SK-N-SH (cell line): ENCODE results near the gene CSNK2A2. TPM values are rescaled to one million over a fixed set of nuclear protein-coding genes. Genes with fewer than 3 reads are reported as not detected.

Experiments used
- CTCF ChIA-PET: fragments of 300-600, 350-600 bp; formaldehyde crosslinking; extraction: SDS; loops from one replicate; lab custom pipeline; 2021; lab: Yijun Ruan, JAX
- POLR2A ChIA-PET: fragments of 350-600 bp; sonication (Branson Sonifier 250); formaldehyde crosslinking; extraction: SDS; loops from one replicate; lab custom pipeline; 2020; ENCODE audit warnings: antibody characterized with exemption, inconsistent platforms; lab: Yijun Ruan, JAX
- DNase-seq: peaks from one replicate; pipeline ENCODE4 v3.0.0; 2012
- H2AFZ ChIP-seq: fragments of 200-600 bp; sonication (generic); 2 replicates; pipeline ENCODE4 v1.8.1; 2016; ENCODE audit warnings: antibody characterized with exemption, mild to moderate bottlenecking, low read depth
- H3F3A ChIP-seq: fragments of 200-600 bp; sonication (generic); replicated peaks from 2 replicates; pipeline ENCODE3; 2016; ENCODE audit warnings: antibody characterized with exemption, mild to moderate bottlenecking; ENCODE audit not compliant: insufficient read depth
- H3K27ac ChIP-seq, 2 experiments: fragments of 200-500 bp in 1 of 2; fragments of 200-600 bp in 1 of 2; sonication (Bioruptor generic) in 1 of 2; sonication (generic), shearing (Covaris generic) in 1 of 2; 2 replicates each; pipeline versions ENCODE4 v1.5.1 to v1.6.1; 2014 to 2016; ENCODE audit warnings: low read depth in 2 of 2, inconsistent platforms in 1 of 2, low read length in 1 of 2, mild to moderate bottlenecking in 1 of 2, mixed read lengths in 1 of 2
- H3K27me3 ChIP-seq: fragments of 200-600 bp; sonication (generic), shearing (Covaris generic); 2 replicates; pipeline ENCODE4 v1.6.1; 2016; ENCODE audit warnings: mixed run types; ENCODE audit not compliant: insufficient read depth
- H3K36me3 ChIP-seq, 2 experiments: fragments of 200-500 bp in 1 of 2; fragments of 200-600 bp in 1 of 2; sonication (Bioruptor generic) in 1 of 2; sonication (generic) in 1 of 2; replicated peaks in 1 of 2; 2 replicates each; pipeline versions ENCODE3 to v1.5.1; 2014 to 2016; ENCODE audit warnings: low read length in 1 of 2, mild to moderate bottlenecking in 1 of 2; ENCODE audit not compliant: insufficient read depth in 2 of 2, control insufficient read depth in 1 of 2
- H3K4me1 ChIP-seq, 2 experiments: fragments of 200-500 bp in 1 of 2; fragments of 200-600 bp in 1 of 2; sonication (Bioruptor generic) in 1 of 2; sonication (generic), shearing (Covaris generic) in 1 of 2; 2 replicates each; pipeline versions ENCODE4 v1.5.1 to v1.6.1; 2014 to 2016; ENCODE audit warnings: low read depth in 1 of 2, low read length in 1 of 2, mixed run types in 1 of 2; ENCODE audit not compliant: insufficient read depth in 2 of 2, control insufficient read depth in 1 of 2
- H3K4me2 ChIP-seq: fragments of 200-600 bp; sonication (generic), shearing (Covaris generic); 2 replicates; pipeline ENCODE4 v1.6.1; 2017; ENCODE audit warnings: mixed run types
- H3K4me3 ChIP-seq, 2 experiments: fragments of 200-500 bp in 1 of 2; fragments of 200-600 bp in 1 of 2; sonication (Bioruptor generic) in 1 of 2; sonication (generic), shearing (Covaris generic) in 1 of 2; 2 replicates each; pipeline versions ENCODE4 v1.5.1 to v1.8.1; 2014 to 2016; ENCODE audit warnings: low read depth in 2 of 2, inconsistent platforms in 1 of 2, low read length in 1 of 2, mild to moderate bottlenecking in 1 of 2, mixed read lengths in 1 of 2, moderate library complexity in 1 of 2
- H3K79me2 ChIP-seq: fragments of 200-600 bp; sonication (generic); 2 replicates; pipeline ENCODE4 v1.8.1; 2017; ENCODE audit warnings: mild to moderate bottlenecking; ENCODE audit not compliant: insufficient read depth
- H3K9ac ChIP-seq: fragments of 200-600 bp; sonication (generic); 2 replicates; pipeline ENCODE4 v1.6.1; 2017; ENCODE audit warnings: mixed run types
- H3K9me2 ChIP-seq: fragments of 200-600 bp; sonication (generic); 2 replicates; pipeline ENCODE4 v1.6.1; 2017; ENCODE audit warnings: mixed run types
- H3K9me3 ChIP-seq: fragments of 200-600 bp; sonication (generic); 2 replicates; pipeline ENCODE4 v1.6.1; 2017; ENCODE audit warnings: mixed run types, mild to moderate bottlenecking, moderate library complexity
- H4K20me1 ChIP-seq: fragments of 200-600 bp; sonication (generic); 2 replicates; pipeline ENCODE4 v1.6.1; 2017; ENCODE audit warnings: mild to moderate bottlenecking, mixed run types; ENCODE audit not compliant: insufficient read depth
- CHD2 ChIP-seq: fragments of 150-350 bp; IDR thresholded peaks from 2 replicates; pipeline ENCODE4 v1.6.1; 2018; ENCODE audit warnings: low read length; ENCODE audit not compliant: partially characterized antibody
- CTCF ChIP-seq: fragments of 200-600 bp; sonication (generic); IDR thresholded peaks from 2 replicates; pipeline ENCODE4 v1.6.1; 2017; ENCODE audit warnings: antibody characterized with exemption, mild to moderate bottlenecking, moderate library complexity
- EZH2phosphoT487 ChIP-seq: fragments of 200-600 bp; sonication (generic); IDR thresholded peaks from 2 replicates; pipeline ENCODE4 v1.6.1; 2017; ENCODE audit warnings: low read depth, mixed run types, mild to moderate bottlenecking, antibody characterized with exemption, moderate library complexity, borderline replicate concordance
- FOSL2 ChIP-seq: IDR thresholded peaks from 2 replicates; pipeline ENCODE4 v1.4.0; 2012; ENCODE audit warnings: low read depth, mild to moderate bottlenecking, moderate library complexity, borderline replicate concordance
- FOXM1 ChIP-seq: IDR thresholded peaks from 2 replicates; pipeline ENCODE4 v1.4.0; 2012; ENCODE audit warnings: low read depth, mild to moderate bottlenecking
- GATA2 ChIP-seq: sonication (generic); formaldehyde crosslinking; IDR thresholded peaks from 2 replicates; pipeline ENCODE4 v1.5.0; 2020; ENCODE audit warnings: mild to moderate bottlenecking, missing genetic modification reagents
- IRF3 ChIP-seq: fragments of 150-350 bp; IDR thresholded peaks from 2 replicates; pipeline ENCODE4 v1.6.1; 2016; ENCODE audit warnings: mild to moderate bottlenecking, low read depth, low read length
- JUND ChIP-seq: IDR thresholded peaks from 2 replicates; pipeline ENCODE4 v1.4.0; 2012
- MEF2A ChIP-seq: IDR thresholded peaks from 2 replicates; pipeline ENCODE4 v1.4.0; 2012; ENCODE audit warnings: low read depth, borderline replicate concordance
- PBX3 ChIP-seq: IDR thresholded peaks from 2 replicates; pipeline ENCODE4; 2012
- POLR2AphosphoS5 ChIP-seq: IDR thresholded peaks from 2 replicates; pipeline ENCODE4 v1.6.1; 2012; ENCODE audit warnings: low read depth, low read length
- RAD21 ChIP-seq: IDR thresholded peaks from 2 replicates; pipeline ENCODE4 v1.6.1; 2012; ENCODE audit warnings: mild to moderate bottlenecking, low read length
- RCOR1 ChIP-seq: fragments of 150-350 bp; IDR thresholded peaks from 2 replicates; pipeline ENCODE4 v1.6.1; 2017; ENCODE audit warnings: antibody characterized with exemption, low read length
- TEAD4 ChIP-seq: IDR thresholded peaks from 2 replicates; pipeline ENCODE4 v1.4.0; 2012; ENCODE audit warnings: mild to moderate bottlenecking, borderline replicate concordance; ENCODE audit not compliant: insufficient read depth
- USF2 ChIP-seq: fragments of 150-350 bp; IDR thresholded peaks from 2 replicates; pipeline ENCODE4 v1.6.1; 2017; ENCODE audit warnings: antibody characterized with exemption, low read length, low read depth, borderline replicate concordance
- YY1 ChIP-seq: IDR thresholded peaks from 2 replicates; pipeline ENCODE4 v1.4.0; 2012; ENCODE audit warnings: low read depth, mild to moderate bottlenecking
- WGBS: methylation state at CpG from one replicate; pipeline ENCODE4 v1.1.6; 2017; ENCODE audit warnings: low lambda C conversion rate; 5-methylcytosine and 5-hydroxymethylcytosine counted together
- polyA plus RNA-seq, 3 experiments: library from polyadenylated mRNA; depleted of rRNA; stranded (reverse); fragments of >200 nt; gene quantifications; 2 replicates each; pipeline ENCODE4 v1.2.3, GENCODE V29; 2012
- TF ChIP-seq, protein P1 (sequence below): IDR thresholded peaks from 2 replicates; pipeline ENCODE4 v1.4.0; 2012; ENCODE audit warnings: low read depth, borderline replicate concordance

CSNK2A2 gene
- polyA plus RNA-seq, 1 of the 3 experiments (the other 2 are of a cell fraction) = 25.8 TPM

DNA sequence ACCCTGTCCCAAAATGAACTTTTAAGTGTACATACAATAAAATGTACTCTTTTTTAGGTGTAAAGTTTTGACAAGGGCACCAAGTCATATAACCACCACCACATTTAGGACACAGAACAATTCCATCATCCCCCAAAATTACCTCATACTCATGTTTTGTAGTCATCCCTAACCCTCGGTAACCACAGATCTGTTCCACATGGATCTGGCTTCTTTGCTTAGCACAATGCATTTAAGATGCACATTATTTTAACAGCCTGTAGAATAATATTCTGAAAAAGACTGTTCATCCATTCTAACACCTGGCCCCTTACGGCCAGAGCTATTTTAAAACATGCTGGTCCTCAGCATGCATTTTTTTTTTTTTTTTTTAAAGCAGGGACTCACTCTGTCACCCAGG lies 43.6 kb downstream of the CSNK2A2 start (continued):
- TF ChIP-seq EZH2phosphoT487 (no peak), CTCF (no peak), YY1 (no peak), JUND (no peak)
- TF ChIP-seq, all 33 proteins: peak for 0

DNA sequence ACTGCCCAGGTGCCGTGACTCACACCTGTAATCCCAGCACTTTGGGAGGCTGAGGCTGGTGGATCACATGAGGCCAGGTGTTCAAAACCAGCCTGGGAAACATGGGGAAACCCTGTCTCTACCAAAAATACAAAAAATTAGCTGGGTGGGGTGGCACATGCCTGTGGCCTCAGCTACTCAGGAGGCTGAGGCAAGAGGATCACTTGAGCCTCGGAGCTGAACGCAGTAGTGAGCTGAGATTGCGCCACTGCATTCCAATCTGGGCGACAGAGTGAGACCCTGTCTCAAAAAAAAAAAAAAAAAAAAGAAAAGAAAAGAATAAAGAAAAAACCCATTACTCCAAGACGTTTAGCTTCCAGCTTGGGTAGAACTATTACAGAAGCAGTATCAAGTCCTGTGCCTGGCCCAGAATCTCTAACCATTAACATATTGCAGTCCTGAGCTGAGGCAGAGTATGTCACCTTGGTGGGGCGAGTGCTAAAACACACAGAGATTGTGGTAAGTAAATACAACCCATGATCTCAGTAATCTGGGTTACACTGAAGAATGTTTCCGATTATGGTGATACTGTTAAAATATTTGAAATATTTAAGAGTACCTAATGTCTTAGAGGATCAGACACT lies 45.5 kb downstream of the CSNK2A2 start:
- no peak overlapping the region for H3K4me2 ChIP-seq
- H3K36me3 ChIP-seq = no peaks in the 10 kb centered on the region
- WGBS = 78% methylated on average over 8 of the region's 8 CpGs
- H3K27me3 ChIP-seq = no peaks in the 10 kb centered on the region
- no peaks in the 10 kb centered on the region for H3K9me2 ChIP-seq
- CTCF ChIA-PET = no interaction called here
- TF ChIP-seq FOSL2 (no peak), PBX3 (no peak), USF2 (no peak), IRF3 (no peak), RAD21 (no peak), CHD2 (no peak), TEAD4 (no peak), GATA2 (CRISPR knock-in tag) (no peak), RCOR1 (no peak), FOXM1 (no peak), POLR2AphosphoS5 (no peak), MEF2A (no peak)
- TF ChIP-seq, protein P1, sequence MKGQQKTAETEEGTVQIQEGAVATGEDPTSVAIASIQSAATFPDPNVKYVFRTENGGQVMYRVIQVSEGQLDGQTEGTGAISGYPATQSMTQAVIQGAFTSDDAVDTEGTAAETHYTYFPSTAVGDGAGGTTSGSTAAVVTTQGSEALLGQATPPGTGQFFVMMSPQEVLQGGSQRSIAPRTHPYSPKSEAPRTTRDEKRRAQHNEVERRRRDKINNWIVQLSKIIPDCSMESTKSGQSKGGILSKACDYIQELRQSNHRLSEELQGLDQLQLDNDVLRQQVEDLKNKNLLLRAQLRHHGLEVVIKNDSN = no peak
- TF ChIP-seq, all 33 proteins: peak for 0
- no peaks in the 10 kb centered on the region for H3F3A ChIP-seq
- DNase-seq = no peak
- no peak overlapping the region for H3K9ac ChIP-seq
- H4K20me1 ChIP-seq = no peaks in the 10 kb centered on the region
- no peaks in the 10 kb centered on the region for H3K79me2 ChIP-seq
- H3K4me3 ChIP-seq = no peak overlapping the region
- H3K9me3 ChIP-seq = no peaks in the 10 kb centered on the region
- no peaks in the 10 kb centered on the region for H3K4me1 ChIP-seq
- H2AFZ ChIP-seq = no peak overlapping the region
- no peak overlapping the region for H3K27ac ChIP-seq
- POLR2A ChIA-PET = no interaction called here
